Measurements from ENCODE around the gene AQP12A.

DNA sequence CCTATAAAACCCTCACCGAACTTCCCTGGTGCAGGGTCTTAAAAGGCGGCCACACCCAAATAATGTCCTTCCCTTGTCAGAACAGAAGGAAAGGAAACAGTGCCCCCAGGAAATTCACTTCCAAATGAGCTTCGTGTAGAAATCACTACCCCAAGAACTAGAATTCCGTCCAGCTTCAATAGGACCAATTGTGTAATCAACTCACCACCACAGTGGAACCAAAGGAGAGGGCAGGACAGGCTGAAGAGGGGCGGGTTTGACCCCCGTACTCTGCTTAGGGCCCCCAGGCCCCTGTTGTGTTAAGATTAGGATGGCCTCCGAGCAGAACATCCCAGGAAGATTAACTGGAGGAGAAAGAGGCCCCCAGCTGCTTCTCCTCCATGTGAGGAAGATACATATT lies 42.3 kb upstream of the AQP12A start:
- TF ChIP-seq POLR2A (IDR thresholded peaks at IDR 0.05; ENCODE audit: low read length) (no peak), EP300 (IDR thresholded peaks at IDR 0.05) (no peak), KDM1A (IDR thresholded peaks at IDR 0.05; ENCODE audit: low read depth) (no peak), ELK1 (IDR thresholded peaks at IDR 0.05; ENCODE audit: low read depth, low read length) (no peak), NR3C1 (IDR thresholded peaks at IDR 0.05) (no peak), EHMT2 (IDR thresholded peaks at IDR 0.05; ENCODE audit: low read depth) (no peak)
- TF ChIP-seq, protein P1, sequence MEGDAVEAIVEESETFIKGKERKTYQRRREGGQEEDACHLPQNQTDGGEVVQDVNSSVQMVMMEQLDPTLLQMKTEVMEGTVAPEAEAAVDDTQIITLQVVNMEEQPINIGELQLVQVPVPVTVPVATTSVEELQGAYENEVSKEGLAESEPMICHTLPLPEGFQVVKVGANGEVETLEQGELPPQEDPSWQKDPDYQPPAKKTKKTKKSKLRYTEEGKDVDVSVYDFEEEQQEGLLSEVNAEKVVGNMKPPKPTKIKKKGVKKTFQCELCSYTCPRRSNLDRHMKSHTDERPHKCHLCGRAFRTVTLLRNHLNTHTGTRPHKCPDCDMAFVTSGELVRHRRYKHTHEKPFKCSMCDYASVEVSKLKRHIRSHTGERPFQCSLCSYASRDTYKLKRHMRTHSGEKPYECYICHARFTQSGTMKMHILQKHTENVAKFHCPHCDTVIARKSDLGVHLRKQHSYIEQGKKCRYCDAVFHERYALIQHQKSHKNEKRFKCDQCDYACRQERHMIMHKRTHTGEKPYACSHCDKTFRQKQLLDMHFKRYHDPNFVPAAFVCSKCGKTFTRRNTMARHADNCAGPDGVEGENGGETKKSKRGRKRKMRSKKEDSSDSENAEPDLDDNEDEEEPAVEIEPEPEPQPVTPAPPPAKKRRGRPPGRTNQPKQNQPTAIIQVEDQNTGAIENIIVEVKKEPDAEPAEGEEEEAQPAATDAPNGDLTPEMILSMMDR (IDR thresholded peaks at IDR 0.05) = no peak
- TF ChIP-seq, protein P2, sequence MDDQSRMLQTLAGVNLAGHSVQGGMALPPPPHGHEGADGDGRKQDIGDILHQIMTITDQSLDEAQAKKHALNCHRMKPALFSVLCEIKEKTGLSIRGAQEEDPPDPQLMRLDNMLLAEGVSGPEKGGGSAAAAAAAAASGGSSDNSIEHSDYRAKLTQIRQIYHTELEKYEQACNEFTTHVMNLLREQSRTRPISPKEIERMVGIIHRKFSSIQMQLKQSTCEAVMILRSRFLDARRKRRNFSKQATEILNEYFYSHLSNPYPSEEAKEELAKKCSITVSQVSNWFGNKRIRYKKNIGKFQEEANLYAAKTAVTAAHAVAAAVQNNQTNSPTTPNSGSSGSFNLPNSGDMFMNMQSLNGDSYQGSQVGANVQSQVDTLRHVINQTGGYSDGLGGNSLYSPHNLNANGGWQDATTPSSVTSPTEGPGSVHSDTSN (IDR thresholded peaks at IDR 0.05) = no peak
